Measurements from ENCODE around the gene CBLC. TPM values are rescaled to one million over a fixed set of nuclear protein-coding genes. Genes with fewer than 3 reads are reported as not detected.
A peak's percentile ranks its signal among the peaks of the same experiment; 100 is the strongest.

Gene CBLC
- total and polyA plus RNA-seq, 2 donors (not counting 1 experiment from before 2014, with no cell fraction given), result not detected

DNA sequence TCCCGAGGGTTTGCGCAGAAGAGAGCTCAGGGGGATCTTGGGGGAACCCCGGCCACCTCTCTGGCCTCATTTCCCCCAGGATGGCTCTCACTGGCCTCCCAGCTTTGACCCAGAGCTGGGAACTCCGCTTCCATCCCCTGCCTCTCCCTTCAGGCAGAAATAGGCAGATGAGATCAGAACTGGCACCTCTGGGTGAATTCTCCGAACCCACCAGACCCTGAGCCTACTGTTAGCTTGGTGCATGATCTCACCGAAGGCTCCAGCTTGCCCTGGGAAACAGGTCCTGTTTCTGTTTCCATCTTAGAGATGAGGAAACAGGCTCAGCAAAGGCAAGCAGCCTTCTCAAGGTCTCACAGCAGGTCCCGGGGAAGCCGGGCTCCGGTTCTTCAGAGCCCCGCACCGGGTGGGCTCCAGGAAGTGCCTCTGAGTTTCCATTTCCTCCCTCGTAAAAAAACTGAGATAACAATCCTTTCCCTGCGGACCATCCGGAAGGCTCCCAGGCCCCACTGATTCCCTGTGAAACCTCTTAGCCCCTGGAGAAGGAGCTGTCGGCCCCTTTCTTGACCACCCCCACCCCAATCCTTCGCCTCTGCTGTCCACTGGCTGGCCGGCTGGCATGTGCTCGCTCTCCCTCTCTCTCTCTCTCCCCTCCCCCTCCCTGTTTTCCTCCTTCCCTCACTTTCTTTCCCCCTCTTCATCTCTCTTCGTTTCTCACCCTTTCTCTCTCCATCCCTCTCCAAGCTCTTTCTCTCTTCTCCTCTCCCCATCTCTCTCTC, 70.5 kb downstream of the CBLC start:
- H3K27me3 Mint-ChIP-seq, result peaks cover 48% of the 10 kb centered on the region
- 52% methylated on average over 19 of the region's 19 CpGs for WGBS (ENCODE audit: insufficient coverage)

More for the DNA sequence above, 70.5 kb downstream of the CBLC start:
- ATAC-seq (ENCODE audit: low read depth) (no peak), DNase-seq (peak; percentile 37)
- peak overlapping the region; percentile 90 for H3K4me2 ChIP-seq (replicated peaks; ENCODE audit: low read depth, low read length, poor library complexity, severe bottlenecking)
- no peak overlapping the region for H3K27ac ChIP-seq (ENCODE audit: low read length in 2 of 2)
- intact Hi-C loops (cut with micrococcal nuclease), result loop anchor here (10.0 kb wide), 3 partner anchors 73 to 193 kb away; partner anchors contain the start of gene CBLC
- no peak overlapping the region for H3K4me3 ChIP-seq (ENCODE audit: control extremely low read depth in 1 of 5, extremely low read depth in 1 of 5, insufficient read depth in 1 of 5, low read depth in 2 of 5, low read length in 4 of 5)
- H3K79me2 ChIP-seq (ENCODE audit: control insufficient read depth, insufficient read depth, low read length), result no peaks in the 10 kb centered on the region
- H3K9me3 ChIP-seq (ENCODE audit: control extremely low read depth in 1 of 3, control insufficient read depth in 2 of 3, insufficient read depth in 1 of 3, low read length in 2 of 3), result peaks cover 0 to 22% (median 0%) of the 10 kb centered on the region in 3 donors
- no peaks in the 10 kb centered on the region for H4K20me1 ChIP-seq (ENCODE audit: control insufficient read depth, insufficient read depth, low read length, poor library complexity, severe bottlenecking)
- H3K27me3 ChIP-seq (replicated peaks in 1 of 4; ENCODE audit: control extremely low read depth in 1 of 4, control insufficient read depth in 3 of 4, insufficient read depth in 4 of 4, low read length in 3 of 4), result peaks cover 0 to 45% (median 19%) of the 10 kb centered on the region in 4 experiments
- no peak overlapping the region for H3K27ac Mint-ChIP-seq
- H3K36me3 ChIP-seq (replicated peaks in 1 of 2; ENCODE audit: control extremely low read depth in 1 of 2, control insufficient read depth in 1 of 2, extremely low read depth in 1 of 2, insufficient read depth in 2 of 2, low read length in 1 of 2), result no peaks in the 10 kb centered on the region
- ChIA-PET CTCF (interaction anchor here (1.0 to 1.1 kb wide), 2 partner anchors 9 to 126 kb away, joined by 3 read pairs; no protein-coding TSS in a partner anchor), POLR2A (no interaction called here)
- H3K4me3 Mint-ChIP-seq, result no peak overlapping the region
- no peak overlapping the region for H2AFZ ChIP-seq (ENCODE audit: insufficient read depth, low read depth, low read length, poor library complexity, severe bottlenecking)
- H3K9ac ChIP-seq (ENCODE audit: low read length), result peak overlapping the region; percentile 20
- peaks cover 35% of the 10 kb centered on the region in 2 donors for H3K4me1 ChIP-seq (ENCODE audit: control insufficient read depth in 2 of 2, insufficient read depth in 2 of 2, low read length in 2 of 2)
- peaks cover 3% of the 10 kb centered on the region for H3K9me3 Mint-ChIP-seq (ENCODE audit: insufficient read depth)
- TF ChIP-seq, protein P1, sequence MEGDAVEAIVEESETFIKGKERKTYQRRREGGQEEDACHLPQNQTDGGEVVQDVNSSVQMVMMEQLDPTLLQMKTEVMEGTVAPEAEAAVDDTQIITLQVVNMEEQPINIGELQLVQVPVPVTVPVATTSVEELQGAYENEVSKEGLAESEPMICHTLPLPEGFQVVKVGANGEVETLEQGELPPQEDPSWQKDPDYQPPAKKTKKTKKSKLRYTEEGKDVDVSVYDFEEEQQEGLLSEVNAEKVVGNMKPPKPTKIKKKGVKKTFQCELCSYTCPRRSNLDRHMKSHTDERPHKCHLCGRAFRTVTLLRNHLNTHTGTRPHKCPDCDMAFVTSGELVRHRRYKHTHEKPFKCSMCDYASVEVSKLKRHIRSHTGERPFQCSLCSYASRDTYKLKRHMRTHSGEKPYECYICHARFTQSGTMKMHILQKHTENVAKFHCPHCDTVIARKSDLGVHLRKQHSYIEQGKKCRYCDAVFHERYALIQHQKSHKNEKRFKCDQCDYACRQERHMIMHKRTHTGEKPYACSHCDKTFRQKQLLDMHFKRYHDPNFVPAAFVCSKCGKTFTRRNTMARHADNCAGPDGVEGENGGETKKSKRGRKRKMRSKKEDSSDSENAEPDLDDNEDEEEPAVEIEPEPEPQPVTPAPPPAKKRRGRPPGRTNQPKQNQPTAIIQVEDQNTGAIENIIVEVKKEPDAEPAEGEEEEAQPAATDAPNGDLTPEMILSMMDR (IDR thresholded peaks at IDR 0.05), result no peak
- TF ChIP-seq EZH2 (IDR thresholded peaks at IDR 0.05; ENCODE audit: borderline replicate concordance, insufficient read depth, low read depth, low read length, poor library complexity, severe bottlenecking), result no peak
- H3K4me1 Mint-ChIP-seq, result peaks cover 22% of the 10 kb centered on the region

Measured in B cell (primary cell).